LNCAP (cell line): ENCODE data around the gene ZNF738.

ENCODE experiments used
- CTCF ChIP-seq: fragments of 450-650 bp; IDR thresholded peaks from 2 replicates; pipeline ENCODE4 v1.5.1; 2017; ENCODE audit warnings: mild to moderate bottlenecking

The ZNF738 gene

GRCh38 chr19:21396893-21397572 lies 38.2 kb downstream of the ZNF738 start, which contains the start of gene ZNF493:
Gene ZNF493, plus strand, starts transcription at chr19:21397133. Its CDS starts 105 bp downstream, at chr19:21397238.
- TF ChIP-seq CTCF = no peak

GRCh38 chr19:21398851-21399250 lies 40.1 kb downstream of the ZNF738 start:
- TF ChIP-seq CTCF = no peak

GRCh38 chr19:21402303-21402985 lies 43.6 kb downstream of the ZNF738 start:
- no peak for TF ChIP-seq CTCF

- TF ChIP-seq CTCF = no peak
Measured at GRCh38 chr19:21410166-21410565, 51.4 kb downstream of the ZNF738 start.

GRCh38 chr19:21422244-21422643 lies 63.4 kb downstream of the ZNF738 start:
- no peak for TF ChIP-seq CTCF

GRCh38 chr19:21423057-21424041 lies 64.5 kb downstream of the ZNF738 start:
- no peak for TF ChIP-seq CTCF
